Limb (tissue), 2 donors: ENCODE measurements around the gene ARID4B.
"Not testable (repeated sequence)": the region's sequence is repeated elsewhere in the genome, so short reads cannot be mapped to it uniquely, and the experiment has no call there.

Experiments used
- DNase-seq, 2 donors: peaks; one replicate each; pipeline ENCODE4 v3.0.0-alpha.2; 2016; ENCODE audit errors: extremely low spot score in 2 of 2

Gene ARID4B

GRCh38 chr1:235269990-235270389 lies 58.0 kb downstream of the ARID4B start:
- not testable (repeated sequence) for DNase-seq

GRCh38 chr1:235268379-235269125 lies 59.4 kb downstream of the ARID4B start:
- DNase-seq, result no peak

- DNase-seq, result no peak
Observed at GRCh38 chr1:235266967-235267366, 61.0 kb downstream of the ARID4B start.

GRCh38 chr1:235266325-235266724 lies 61.7 kb downstream of the ARID4B start:
- DNase-seq, result no peak

GRCh38 chr1:235265900-235266299 lies 62.1 kb downstream of the ARID4B start:
- DNase-seq, result no peak

GRCh38 chr1:235264327-235264726 lies 63.7 kb downstream of the ARID4B start:
- DNase-seq, result no peak

GRCh38 chr1:235262539-235262938 lies 65.4 kb downstream of the ARID4B start:
- DNase-seq, result no peak

GRCh38 chr1:235261243-235261642 lies 66.7 kb downstream of the ARID4B start:
- no peak for DNase-seq

- DNase-seq, result no peak
Observed at GRCh38 chr1:235259133-235259778, 68.7 kb downstream of the ARID4B start.

- not testable (repeated sequence) for DNase-seq
Observed at GRCh38 chr1:235258068-235258467, 69.9 kb downstream of the ARID4B start.

- DNase-seq, result no peak
Observed at GRCh38 chr1:235254721-235255120, 73.3 kb downstream of the ARID4B start.

- peak; percentile 70 to 72 for DNase-seq
Observed at GRCh38 chr1:235253219-235253962, 74.6 kb downstream of the ARID4B start.

GRCh38 chr1:235250430-235250829 lies 77.5 kb downstream of the ARID4B start:
- no peak for DNase-seq

- DNase-seq, result no peak
Observed at GRCh38 chr1:235246022-235246948, 81.7 kb downstream of the ARID4B start.

- DNase-seq, result no peak
Observed at GRCh38 chr1:235244974-235245592, 82.9 kb downstream of the ARID4B start.

- DNase-seq, result no peak
Observed at GRCh38 chr1:235240960-235241359, 87.0 kb downstream of the ARID4B start.

GRCh38 chr1:235239851-235240250 lies 88.1 kb downstream of the ARID4B start:
- no peak for DNase-seq

GRCh38 chr1:235238558-235238957 lies 89.4 kb downstream of the ARID4B start:
- DNase-seq, result no peak

- DNase-seq, result no peak
Observed at GRCh38 chr1:235236128-235236527, 91.9 kb downstream of the ARID4B start.

- DNase-seq, result no peak
Observed at GRCh38 chr1:235229868-235230267, 98.1 kb downstream of the ARID4B start.

GRCh38 chr1:235227414-235227813 lies 100.6 kb downstream of the ARID4B start:
- no peak for DNase-seq
